Measurements from ENCODE around the gene WDR18. TPM values are rescaled to one million over a fixed set of nuclear protein-coding genes. Genes with fewer than 3 reads are reported as not detected.

Gene WDR18
- total and polyA plus RNA-seq, 2 of the 4 experiments (the other 2 are of a cell fraction) = 37.1 to 56.9 TPM

DNA sequence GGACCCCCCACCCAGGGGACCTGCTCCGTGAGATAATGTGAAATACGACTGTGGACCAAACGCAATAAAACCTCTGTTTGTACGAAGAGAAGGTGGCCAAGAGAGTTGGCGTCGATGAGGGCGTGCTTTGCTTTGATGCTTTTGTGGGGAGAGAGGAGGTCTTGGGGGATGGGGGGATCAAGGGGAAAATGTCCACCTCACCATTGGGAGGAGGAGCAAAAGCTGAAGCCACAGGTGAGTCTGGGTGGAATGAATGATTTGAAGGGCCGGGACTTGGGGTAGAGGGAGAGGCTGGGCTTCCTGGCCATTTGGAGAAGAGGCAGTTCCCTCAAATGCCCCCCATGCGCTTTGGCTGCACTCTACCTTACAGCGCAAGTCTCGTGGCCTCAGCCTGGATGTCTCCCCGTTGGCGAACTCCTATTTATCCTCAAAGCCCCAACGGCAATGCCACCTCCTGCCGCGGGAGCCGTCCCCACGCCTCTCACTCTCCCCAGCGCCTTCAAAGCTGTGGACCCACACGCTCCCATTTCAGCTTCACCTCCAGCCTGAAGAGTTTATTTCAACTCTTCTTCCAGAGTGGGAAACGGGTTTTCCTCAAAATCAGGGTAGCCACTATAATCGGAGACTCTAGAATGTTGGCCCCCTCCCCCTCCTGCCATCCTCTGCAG is 55.0 kb downstream of the WDR18 start:
- BruUV-seq (replicated peaks) = no TSS peak
- H4K8ac ChIP-seq (ENCODE audit: low read depth in 2 of 2, low read length in 2 of 2) = peak overlapping the region in 1 of 2 experiments; percentile 11; a peak in 1 of 4 replicates
- H2BK5ac ChIP-seq (ENCODE audit: low read depth, low read length, poor library complexity, severe bottlenecking) = no peak overlapping the region
- CTCF ChIA-PET = interaction anchor here (0.6 to 1.2 kb wide), 2 partner anchors 29 to 414 kb away, joined by 3 read pairs; no protein-coding TSS in a partner anchor
- peak overlapping the region; percentile 5; the same call in 1 of the 2 replicates for H3K23ac ChIP-seq (ENCODE audit: low read depth, low read length)
- no peak overlapping the region for H2BK15ac ChIP-seq (ENCODE audit: low read depth, low read length)
- H3K27ac ChIP-seq (ENCODE audit: insufficient read depth, low read length) = no peak overlapping the region
- H3K9ac ChIP-seq (ENCODE audit: low read depth, low read length) = no peak overlapping the region
- H3K56ac ChIP-seq (ENCODE audit: extremely low read depth, insufficient read depth, low read length) = no peak overlapping the region
- peak overlapping the region; percentile 47 for H2AK9ac ChIP-seq (replicated peaks; ENCODE audit: low read depth, low read length, poor library complexity)
- TF ChIP-seq MAZ (IDR thresholded peaks at IDR 0.05; ENCODE audit: borderline replicate concordance, low read depth, low read length) (no peak), RFX5 (IDR thresholded peaks at IDR 0.05; ENCODE audit: low read depth, low read length) (no peak), MXI1 (IDR thresholded peaks at IDR 0.05; ENCODE audit: borderline replicate concordance, low read depth, low read length) (no peak), CHD1 (IDR thresholded peaks at IDR 0.05; ENCODE audit: low read depth, low read length) (no peak), RAD21 (IDR thresholded peaks at IDR 0.05; ENCODE audit: low read length) (no peak), SMC3 (IDR thresholded peaks at IDR 0.05; ENCODE audit: low read depth, low read length) (no peak), POLR2A (IDR thresholded peaks at IDR 0.05; ENCODE audit: low read depth, low read length) (no peak)
- H4K5ac ChIP-seq (ENCODE audit: low read depth, low read length) = no peak overlapping the region
- intact Hi-C loops (cut with micrococcal nuclease) (no loop called here), dilution Hi-C loops (cut with HindIII; ENCODE audit: low sequenced_read_pairs, unreplicated experiment) (no loop called here), in situ Hi-C loops (cut with MboI; ENCODE audit: low sequenced_read_pairs) (no loop called here)
- peak; percentile 0; the same call in 1 of the 2 replicates for ATAC-seq (ENCODE audit: low read depth)
- H3K79me1 ChIP-seq (ENCODE audit: low read depth in 1 of 2, low read length in 2 of 2) = peaks cover 0 to 28% of the 10 kb centered on the region in 2 experiments; a peak in 2 of 4 replicates
- no peak overlapping the region for H3K4me3 ChIP-seq (ENCODE audit: insufficient read depth, low read depth, low read length)
- H3K4me2 ChIP-seq (ENCODE audit: low read depth, low read length) = no peak overlapping the region; the same call in 1 of the 2 replicates
- H3K9me3 ChIP-seq (ENCODE audit: control insufficient read depth, insufficient read depth, low read length) = no peaks in the 10 kb centered on the region
- no peaks in the 10 kb centered on the region for H3K9me1 ChIP-seq (ENCODE audit: insufficient read depth, low read length)
- no peak overlapping the region for H2BK20ac ChIP-seq (ENCODE audit: low read depth, low read length)
- H2BK120ac ChIP-seq (ENCODE audit: low read depth, low read length) = no peak overlapping the region
- no peak overlapping the region for H3K4ac ChIP-seq (ENCODE audit: low read depth, low read length)
- H3K4me1 ChIP-seq (ENCODE audit: control insufficient read depth, insufficient read depth, low read length) = peaks cover 7% of the 10 kb centered on the region; the same call in 1 of the 2 replicates
- H4K91ac ChIP-seq (ENCODE audit: insufficient read depth, low read depth, low read length) = no peak overlapping the region
- WGBS, 2 experiments (ENCODE audit: extremely low coverage in 2 of 2, insufficient read length in 1 of 2) = 71% methylated on average over 18 of the region's 22 CpGs; no CpG with 5 or more reads in 1 of the 2 experiments
- POLR2A ChIA-PET (ENCODE audit: unreplicated experiment) = interaction anchor here (0.7 to 1.8 kb wide), 3 partner anchors 11 to 13 kb away, joined by 3 to 4 read pairs (median 3); partner anchors contain the start of gene CNN2
- peak; percentile 28 for DNase-seq
- H2AK5ac ChIP-seq (ENCODE audit: low read depth, low read length) = no peak overlapping the region
- no peaks in the 10 kb centered on the region for H3K27me3 ChIP-seq (ENCODE audit: control insufficient read depth, insufficient read depth, low read length)
- H4K20me1 ChIP-seq (ENCODE audit: insufficient read depth, low read length) = peaks cover 48% of the 10 kb centered on the region
- H2AFZ ChIP-seq (replicated peaks; ENCODE audit: low read length, poor library complexity) = peak overlapping the region; percentile 90
- H3K36me3 ChIP-seq (ENCODE audit: control insufficient read depth, insufficient read depth, low read length) = peaks cover 34% of the 10 kb centered on the region
- no peak overlapping the region for H3K18ac ChIP-seq (ENCODE audit: low read depth, low read length)
- no peak overlapping the region for H3K14ac ChIP-seq (replicated peaks; ENCODE audit: low read depth, low read length)
